Measurements from ENCODE around the gene SPIRE2. TPM values are rescaled to one million over a fixed set of nuclear protein-coding genes. Genes with fewer than 3 reads are reported as not detected.

The SPIRE2 gene
- total and polyA plus RNA-seq, 2 of the 13 experiments (the other 11 are each of a cell fraction or from before 2014, with no cell fraction given) = 13.3 to 37.5 TPM

GRCh38 chr16:89873972-89874689 lies 45.9 kb downstream of the SPIRE2 start (continued):
- TF ChIP-seq KDM6A (CRISPR knock-in tag; IDR thresholded peaks at IDR 0.05; ENCODE audit: low read depth) (no peak), RORA (CRISPR knock-in tag; IDR thresholded peaks at IDR 0.05) (no peak), CREM (IDR thresholded peaks at IDR 0.05) (peak; percentile 72), CREM (CRISPR knock-in tag; IDR thresholded peaks at IDR 0.05) (no peak), SOX6 (IDR thresholded peaks at IDR 0.05) (no peak), SOX6 (CRISPR knock-in tag; IDR thresholded peaks at IDR 0.05) (no peak), ZBTB42 (CRISPR knock-in tag; IDR thresholded peaks at IDR 0.05) (no peak), CEBPG (CRISPR knock-in tag; IDR thresholded peaks at IDR 0.05) (no peak), ZNF839 (CRISPR knock-in tag; IDR thresholded peaks at IDR 0.05; ENCODE audit: borderline replicate concordance) (no peak), MED8 (CRISPR knock-in tag; IDR thresholded peaks at IDR 0.05; ENCODE audit: insufficient replicate concordance) (no peak), HNRNPUL1 (IDR thresholded peaks at IDR 0.05; ENCODE audit: low read depth, low read length) (no peak), JUN (CRISPR knock-in tag; IDR thresholded peaks at IDR 0.05) (no peak), SOX13 (IDR thresholded peaks at IDR 0.05) (no peak), SOX13 (CRISPR knock-in tag; conservative IDR thresholded peaks at IDR 0.05 in 1 of 2, IDR thresholded peaks at IDR 0.05 in 1 of 2) (0 out of 4 replicates have a peak, but pooled peaks of 1 of the 2 experiments have one; percentile 11), NCOR1 (IDR thresholded peaks at IDR 0.05; ENCODE audit: borderline replicate concordance, low read length) (no peak), EP300 (IDR thresholded peaks at IDR 0.05; ENCODE audit: low read depth in 2 of 2, low read length in 2 of 2) (peak in 1 of 2 experiments; percentile 38; a peak in 1 of 4 replicates), EP300 (CRISPR knock-in tag; IDR thresholded peaks at IDR 0.05; ENCODE audit: borderline replicate concordance) (no peak)
- TF ChIP-seq, protein P1, sequence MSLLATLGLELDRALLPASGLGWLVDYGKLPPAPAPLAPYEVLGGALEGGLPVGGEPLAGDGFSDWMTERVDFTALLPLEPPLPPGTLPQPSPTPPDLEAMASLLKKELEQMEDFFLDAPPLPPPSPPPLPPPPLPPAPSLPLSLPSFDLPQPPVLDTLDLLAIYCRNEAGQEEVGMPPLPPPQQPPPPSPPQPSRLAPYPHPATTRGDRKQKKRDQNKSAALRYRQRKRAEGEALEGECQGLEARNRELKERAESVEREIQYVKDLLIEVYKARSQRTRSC (CRISPR knock-in tag; IDR thresholded peaks at IDR 0.05; ENCODE audit: low read depth) = no peak
- TF ChIP-seq, protein P2, sequence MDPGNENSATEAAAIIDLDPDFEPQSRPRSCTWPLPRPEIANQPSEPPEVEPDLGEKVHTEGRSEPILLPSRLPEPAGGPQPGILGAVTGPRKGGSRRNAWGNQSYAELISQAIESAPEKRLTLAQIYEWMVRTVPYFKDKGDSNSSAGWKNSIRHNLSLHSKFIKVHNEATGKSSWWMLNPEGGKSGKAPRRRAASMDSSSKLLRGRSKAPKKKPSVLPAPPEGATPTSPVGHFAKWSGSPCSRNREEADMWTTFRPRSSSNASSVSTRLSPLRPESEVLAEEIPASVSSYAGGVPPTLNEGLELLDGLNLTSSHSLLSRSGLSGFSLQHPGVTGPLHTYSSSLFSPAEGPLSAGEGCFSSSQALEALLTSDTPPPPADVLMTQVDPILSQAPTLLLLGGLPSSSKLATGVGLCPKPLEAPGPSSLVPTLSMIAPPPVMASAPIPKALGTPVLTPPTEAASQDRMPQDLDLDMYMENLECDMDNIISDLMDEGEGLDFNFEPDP (CRISPR knock-in tag; conservative IDR thresholded peaks at IDR 0.05) = no peak
- TF ChIP-seq, protein P3, sequence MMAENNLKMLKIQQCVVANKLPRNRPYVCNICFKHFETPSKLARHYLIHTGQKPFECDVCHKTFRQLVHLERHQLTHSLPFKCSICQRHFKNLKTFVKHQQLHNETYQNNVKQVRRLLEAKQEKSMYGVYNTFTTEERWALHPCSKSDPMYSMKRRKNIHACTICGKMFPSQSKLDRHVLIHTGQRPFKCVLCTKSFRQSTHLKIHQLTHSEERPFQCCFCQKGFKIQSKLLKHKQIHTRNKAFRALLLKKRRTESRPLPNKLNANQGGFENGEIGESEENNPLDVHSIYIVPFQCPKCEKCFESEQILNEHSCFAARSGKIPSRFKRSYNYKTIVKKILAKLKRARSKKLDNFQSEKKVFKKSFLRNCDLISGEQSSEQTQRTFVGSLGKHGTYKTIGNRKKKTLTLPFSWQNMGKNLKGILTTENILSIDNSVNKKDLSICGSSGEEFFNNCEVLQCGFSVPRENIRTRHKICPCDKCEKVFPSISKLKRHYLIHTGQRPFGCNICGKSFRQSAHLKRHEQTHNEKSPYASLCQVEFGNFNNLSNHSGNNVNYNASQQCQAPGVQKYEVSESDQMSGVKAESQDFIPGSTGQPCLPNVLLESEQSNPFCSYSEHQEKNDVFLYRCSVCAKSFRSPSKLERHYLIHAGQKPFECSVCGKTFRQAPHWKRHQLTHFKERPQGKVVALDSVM (CRISPR knock-in tag; IDR thresholded peaks at IDR 0.05) = no peak

Data from HepG2 (cell line).